ENCODE data around the gene SAMD3.
A peak's percentile ranks its signal among the peaks of the same experiment; 100 is the strongest.
"Not testable (repeated sequence)": the region's sequence is repeated elsewhere in the genome, so short reads cannot be mapped to it uniquely, and the experiment has no call there.

Gene SAMD3, protein sequence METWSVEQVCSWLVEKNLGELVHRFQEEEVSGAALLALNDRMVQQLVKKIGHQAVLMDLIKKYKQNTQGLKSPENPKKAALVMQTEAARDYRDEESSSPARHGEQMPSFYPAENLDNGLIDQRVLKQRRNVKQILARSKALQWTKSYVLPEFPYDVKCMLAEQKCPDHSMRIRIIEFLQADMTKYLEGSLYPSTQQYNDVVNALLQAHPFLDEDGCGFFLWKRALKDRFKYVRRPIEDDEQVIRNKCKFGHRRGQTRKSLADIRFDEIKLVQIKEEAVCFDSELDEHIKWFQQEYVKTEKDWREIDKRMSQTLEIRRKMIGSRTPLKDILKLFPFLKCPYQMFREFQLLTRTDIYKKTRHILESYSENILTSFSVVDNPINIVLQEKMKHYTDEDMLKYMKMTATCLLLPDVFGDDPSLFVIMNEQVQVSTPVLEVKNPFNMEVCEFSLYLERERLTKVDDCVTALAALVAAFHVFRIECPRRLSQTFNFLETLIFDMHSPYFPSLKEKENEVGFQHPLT

DNA sequence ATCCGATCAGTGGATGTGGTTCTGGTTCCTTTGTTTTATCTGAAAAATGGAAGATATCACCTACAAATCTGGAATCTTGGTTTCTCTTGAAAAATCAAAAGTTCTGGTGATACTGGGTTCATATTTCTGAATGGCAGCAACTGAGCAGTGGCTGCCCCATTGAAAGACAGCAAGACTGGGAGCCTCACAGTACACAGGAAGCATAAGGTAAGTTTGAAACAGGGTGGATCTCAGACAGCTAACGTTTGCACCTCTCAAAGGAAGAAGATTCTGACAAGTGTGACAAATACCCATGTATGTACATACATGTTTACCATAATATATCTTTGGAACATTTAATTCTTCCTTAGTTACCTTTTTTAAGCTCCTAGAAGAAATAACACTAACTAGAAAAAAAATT, at the start of gene SAMD3:
TSS of gene SAMD3 (minus strand) at position 177 of the 400 bp plus-strand sequence. CDS start 7,678 bp downstream, outside the sequence.
- DNase-seq (ENCODE audit: low read depth), result no peak

DNA sequence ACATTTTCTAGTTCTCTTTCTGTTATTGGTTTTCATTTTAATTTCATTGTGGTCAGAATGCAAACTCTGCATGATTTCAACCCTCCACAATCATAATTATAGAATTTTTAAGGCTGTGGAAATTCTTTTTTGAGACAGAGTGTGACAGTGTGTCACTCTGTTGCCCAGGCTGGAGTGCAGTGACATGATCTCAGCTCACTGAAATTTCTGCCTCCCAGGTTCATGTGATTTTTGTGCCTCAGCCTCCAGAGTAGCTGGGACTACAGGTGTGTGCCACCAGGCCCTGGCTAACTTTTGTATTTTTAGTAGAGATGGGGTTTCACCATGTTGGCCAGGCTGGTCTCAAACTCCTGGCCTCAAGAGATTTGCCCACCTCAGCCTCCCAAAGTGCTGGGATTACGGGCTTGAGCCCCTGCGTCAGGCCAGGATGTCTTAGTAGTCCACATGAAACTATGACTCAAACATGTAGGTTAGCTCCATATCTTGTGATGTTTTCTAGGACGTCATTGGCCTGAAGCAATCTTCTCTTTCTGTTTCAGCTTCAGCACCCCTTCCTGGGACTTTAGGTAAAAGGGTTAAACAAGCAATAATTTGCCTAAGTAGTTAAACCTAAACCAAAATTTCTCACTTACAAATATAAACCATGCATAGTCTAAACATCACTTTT, 47.4 kb upstream of the SAMD3 start:
- no peak for DNase-seq (ENCODE audit: low read depth)

DNA sequence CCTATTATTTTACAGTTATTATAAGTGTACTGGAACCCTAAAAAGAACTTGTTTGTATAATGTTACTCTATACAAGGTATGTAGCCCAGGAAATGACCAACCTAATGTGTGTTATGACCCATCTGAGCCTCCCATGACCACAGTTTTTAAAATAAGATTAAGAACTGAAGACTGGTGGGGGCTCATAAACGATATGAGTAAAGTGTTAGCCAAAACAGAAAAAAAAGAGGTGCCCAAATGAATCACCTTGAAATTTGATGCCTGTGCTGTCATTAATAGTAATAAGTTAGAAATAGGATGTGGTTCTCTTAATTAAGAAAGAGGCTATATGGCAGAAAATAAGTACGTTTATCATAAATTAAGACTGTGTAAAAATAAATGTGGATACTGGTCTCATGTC, 42.8 kb upstream of the SAMD3 start:
- not testable (repeated sequence) for DNase-seq (ENCODE audit: low read depth)

DNA sequence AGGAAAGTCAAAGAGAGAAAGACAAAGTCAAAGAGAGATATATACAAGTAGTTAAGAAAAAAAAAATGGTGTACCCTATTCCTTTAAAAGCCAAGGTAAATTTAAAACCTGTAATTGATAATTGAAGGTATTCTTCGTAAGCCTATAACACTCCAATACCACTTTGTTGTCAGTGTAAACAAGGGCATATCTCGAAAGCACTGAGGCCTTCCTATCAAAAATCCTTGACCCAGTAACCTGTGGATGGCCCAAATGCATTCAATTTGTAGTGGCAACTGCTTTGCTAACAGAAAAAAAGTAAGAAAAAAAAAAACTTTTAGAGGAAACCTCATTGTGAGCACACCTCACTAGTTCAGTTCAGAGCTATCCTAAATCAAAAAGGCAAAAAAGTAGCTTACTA, 39.3 kb upstream of the SAMD3 start:
- no peak for DNase-seq (ENCODE audit: low read depth)

DNA sequence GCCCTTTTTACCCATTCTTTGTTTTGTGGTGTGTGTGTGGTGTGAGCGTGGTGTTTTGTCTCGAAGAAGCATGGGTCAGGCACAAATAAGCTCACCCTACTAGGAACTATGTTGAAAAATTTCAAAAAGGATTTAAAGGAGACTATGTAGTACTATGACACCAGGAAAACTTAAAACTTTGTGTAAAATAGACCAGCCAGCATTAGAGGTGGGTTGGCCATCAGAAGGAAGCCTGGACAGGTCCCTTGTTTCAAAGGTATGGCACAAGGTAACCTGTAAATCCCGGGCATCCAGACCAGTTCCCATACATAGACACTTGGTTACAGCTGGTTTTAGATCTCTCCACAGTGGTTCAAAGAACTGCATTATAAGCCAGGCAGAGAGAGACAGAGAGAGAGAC, 38.8 kb upstream of the SAMD3 start:
- DNase-seq (ENCODE audit: low read depth), result not testable (repeated sequence)

DNA sequence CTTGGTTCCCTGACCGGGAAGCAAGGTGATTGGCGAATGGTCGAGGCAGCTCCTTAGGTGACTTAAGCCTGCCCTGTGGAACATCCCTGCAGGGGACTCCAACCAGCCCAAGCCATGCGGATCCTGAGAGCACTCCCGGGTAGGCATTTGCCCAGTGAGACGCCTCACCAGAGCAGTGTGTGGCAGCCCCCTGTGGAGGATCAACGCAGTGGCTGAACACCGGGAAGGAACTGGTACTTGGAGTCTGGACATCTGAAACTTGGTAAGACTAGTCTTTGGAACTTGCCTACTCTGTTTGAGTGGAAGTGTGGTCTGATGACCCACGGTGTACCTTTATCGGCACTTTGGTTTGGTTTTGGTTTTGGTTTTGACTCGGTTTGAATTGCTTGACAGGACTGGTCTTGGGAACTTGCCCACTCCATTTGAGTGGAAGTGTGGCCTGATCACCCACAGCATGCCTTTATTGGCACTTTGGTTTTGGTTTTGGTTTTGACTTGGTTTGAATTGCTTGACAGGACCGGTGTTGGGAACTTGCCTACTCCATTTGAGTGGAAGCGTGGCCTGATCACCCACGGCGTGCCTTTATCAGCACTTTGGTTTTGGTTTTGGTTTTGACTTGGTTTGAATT, 38.0 kb upstream of the SAMD3 start:
- not testable (repeated sequence) for DNase-seq (ENCODE audit: low read depth)

DNA sequence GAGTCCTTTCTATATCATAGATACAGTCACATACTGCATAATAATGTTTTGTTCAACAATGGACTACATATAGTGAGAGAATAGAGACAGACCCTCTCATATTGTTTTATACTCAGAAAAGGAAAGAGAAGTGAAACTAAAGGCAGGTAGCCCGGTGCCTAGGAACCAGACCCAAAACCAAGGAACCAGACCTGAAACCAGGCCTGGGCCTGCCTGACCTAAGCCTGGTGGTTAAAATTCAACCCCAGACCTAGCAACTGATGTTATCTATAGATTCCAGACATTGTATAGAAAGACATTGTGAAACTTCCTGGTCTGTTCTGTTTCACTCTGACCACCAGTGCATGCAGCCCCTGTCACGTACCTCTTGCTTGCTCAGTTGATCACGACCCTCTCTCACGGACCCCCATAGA, 37.3 kb upstream of the SAMD3 start:
- not testable (repeated sequence) for DNase-seq (ENCODE audit: low read depth)

DNA sequence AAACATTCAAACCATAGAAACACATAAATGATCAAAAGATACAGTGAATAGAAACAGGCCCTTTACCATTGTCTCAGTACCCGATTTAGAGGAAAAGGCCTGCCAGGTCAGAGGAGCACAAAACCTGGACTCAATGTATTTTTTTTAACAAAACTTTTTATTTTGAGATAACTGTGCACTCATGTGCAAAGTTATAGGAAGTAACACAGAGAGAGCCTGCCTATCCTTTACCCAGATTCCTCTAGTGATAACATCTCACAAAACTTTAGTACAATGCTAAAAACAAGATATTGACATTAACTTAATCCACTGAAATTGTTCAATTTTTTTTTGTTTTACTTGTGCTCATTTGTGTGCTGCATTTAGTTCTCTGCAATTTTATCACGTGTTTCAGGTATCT, 36.8 kb upstream of the SAMD3 start:
- DNase-seq (ENCODE audit: low read depth), result no peak

DNA sequence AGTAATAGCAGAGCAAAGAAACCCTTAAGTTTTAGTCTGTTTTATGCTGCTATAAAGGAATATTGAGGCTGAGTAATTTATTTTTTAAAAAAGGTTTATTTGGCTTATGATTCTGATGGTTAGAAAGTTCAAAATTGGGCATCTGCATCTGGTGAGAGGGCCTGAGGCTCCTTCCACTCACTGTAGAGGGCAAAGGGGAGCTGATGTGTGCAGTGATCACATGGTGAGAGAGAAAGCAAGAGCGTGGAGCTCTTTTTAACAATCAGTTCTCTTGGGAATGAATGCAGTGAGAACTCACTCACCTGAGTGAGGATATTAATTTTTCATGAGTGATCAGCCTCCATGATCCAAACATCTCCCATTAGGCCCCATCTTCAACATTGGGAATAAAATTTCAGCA, 36.4 kb upstream of the SAMD3 start:
- DNase-seq (ENCODE audit: low read depth), result no peak

DNA sequence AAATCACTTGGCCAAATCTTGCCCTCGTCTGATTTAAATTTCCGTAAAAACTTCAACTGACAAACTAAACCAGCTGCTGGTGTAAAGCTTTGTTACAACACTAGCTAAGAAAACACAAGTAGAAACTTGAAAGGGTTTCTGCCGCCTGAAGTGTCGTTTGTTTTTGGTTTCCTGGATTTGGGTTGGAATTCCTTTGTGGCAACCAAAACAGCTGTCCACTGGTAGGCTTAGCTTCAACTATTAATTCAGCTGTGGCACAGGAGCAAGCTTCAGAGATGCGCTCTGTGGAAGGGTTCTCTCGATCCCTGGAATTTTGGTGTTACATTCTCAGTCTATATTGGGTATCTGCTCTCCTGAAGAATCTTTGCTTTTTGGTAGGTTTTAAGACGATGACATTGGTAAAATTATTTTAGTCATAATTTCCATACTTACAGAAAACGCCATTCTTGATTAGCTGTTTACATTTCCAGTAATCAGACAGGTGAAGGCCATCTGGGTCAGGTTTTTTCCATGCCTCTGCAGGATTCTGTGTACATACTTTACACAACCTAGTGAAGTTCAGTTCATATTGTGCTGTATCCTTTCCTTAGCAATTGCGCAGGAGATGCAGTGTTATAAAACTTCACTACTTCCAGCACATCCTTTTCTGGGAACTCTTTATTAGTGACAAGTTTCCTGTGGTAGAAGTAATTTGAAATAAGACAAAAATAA, 29.9 kb upstream of the SAMD3 start:
- no peak for DNase-seq (ENCODE audit: low read depth)

DNA sequence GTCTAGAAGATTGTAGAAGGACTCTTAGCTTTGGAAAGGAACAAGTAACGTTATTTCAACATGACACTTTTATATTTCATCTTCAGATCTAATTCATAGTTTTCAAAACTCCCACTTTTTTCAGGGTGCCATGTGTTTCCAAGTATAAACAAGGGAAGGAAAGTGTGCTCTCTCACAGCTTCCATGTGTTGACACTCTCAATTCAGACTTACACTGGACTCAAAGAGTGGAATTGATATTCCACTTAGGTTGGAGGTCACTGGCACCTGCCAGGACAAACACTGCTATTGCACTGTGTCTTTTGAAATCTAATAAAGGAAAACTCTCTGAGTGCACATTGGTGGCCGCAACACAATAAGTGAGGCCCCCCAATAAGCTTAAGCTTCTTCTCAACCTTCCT, 22.5 kb upstream of the SAMD3 start:
- DNase-seq (ENCODE audit: low read depth), result no peak

DNA sequence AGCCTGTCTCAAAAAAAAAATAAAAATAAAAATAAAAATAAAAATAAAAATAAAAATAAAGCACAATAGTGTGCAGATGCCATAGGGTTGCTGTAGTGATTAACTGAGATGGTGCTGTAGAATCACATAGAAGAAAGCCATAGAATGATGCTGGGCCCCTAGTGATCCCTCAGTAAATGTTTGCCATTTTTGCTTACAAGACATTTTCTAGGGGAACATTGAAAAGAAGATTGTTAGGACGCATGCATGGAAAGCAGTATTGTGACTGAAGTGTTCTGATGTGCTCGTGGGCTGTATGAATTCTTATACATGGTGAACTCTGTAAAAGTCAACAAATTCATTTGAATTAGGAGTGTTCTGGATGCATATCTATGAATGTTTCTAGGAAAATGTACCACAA, 22.0 kb upstream of the SAMD3 start:
- no peak for DNase-seq (ENCODE audit: low read depth)

DNA sequence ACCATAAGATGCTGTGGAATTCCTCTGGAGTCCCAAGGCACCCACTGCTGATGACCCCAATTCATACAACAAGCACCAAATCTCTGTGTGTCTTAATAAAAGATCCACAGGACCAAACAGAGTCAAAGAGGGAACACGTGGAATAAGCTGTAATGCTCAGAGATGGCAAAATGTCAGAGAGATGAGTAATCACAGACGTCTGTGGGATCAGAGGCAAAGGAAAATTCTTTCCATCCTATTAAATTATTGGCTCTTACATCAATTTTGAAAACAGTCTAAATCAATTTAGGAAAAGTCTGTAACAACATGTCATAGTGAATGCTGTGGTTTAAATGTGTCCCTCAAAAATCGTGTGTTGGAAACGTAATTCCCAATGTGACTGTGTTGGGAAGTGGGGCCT, 17.5 kb upstream of the SAMD3 start:
- no peak for DNase-seq (ENCODE audit: low read depth)

DNA sequence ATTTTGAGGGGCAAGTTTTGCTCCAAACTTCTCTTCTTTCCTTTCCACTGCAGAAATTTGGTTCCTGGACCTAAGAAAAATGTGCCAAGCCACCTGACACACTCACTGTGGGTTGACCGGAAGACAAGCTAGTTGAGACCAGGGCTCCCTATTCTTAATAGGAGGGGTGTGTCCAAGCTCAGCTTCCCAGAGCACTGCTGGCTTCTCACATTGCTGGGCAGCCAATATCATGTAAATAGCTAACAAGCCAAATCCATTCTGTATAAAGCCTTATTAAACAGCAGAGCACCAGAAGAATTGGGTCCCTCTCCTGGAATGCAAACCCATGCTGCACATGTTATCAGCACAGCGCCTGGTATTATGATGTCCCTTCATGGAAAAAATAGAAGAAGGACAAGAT, 17.0 kb upstream of the SAMD3 start:
- no peak for DNase-seq (ENCODE audit: low read depth)

DNA sequence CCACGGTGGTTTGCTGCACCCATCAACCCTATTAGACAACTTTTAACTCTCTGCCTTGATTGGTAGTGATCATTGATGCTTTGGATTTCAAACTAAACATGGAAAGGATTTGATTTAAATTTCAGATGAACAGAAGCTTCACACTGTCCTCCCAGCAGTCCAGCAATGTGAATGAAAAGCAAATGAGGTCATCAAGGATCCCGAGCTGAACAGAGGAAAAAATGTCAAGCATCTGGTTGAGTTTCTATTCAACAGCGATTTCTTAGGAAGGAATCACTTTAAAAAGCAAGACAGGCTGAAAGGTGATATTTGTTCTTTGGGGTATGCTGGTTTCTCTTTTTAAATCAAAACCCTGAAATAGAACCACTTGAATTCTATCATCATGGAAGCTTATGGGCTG, 10.6 kb upstream of the SAMD3 start:
- no peak for DNase-seq (ENCODE audit: low read depth)

DNA sequence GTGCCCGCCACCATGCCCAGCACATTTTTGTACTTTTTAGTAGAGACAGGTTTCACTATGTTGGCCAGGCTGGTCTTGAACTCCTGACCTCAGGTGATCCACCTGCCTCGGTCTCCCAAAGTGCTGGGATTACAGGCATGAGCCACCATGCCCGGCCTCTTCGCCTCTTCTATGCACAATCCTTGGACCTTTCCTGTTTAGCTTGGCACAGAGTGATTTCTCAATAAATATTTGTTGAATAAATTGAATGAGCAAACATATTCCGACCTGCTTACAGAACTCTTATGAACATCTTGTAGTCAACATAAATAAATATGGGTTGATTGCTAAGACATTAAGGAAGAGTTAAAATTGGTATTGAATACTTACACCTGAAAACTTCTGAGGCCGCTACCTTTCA, 7.8 kb upstream of the SAMD3 start:
- DNase-seq (ENCODE audit: low read depth), result not testable (repeated sequence)

DNA sequence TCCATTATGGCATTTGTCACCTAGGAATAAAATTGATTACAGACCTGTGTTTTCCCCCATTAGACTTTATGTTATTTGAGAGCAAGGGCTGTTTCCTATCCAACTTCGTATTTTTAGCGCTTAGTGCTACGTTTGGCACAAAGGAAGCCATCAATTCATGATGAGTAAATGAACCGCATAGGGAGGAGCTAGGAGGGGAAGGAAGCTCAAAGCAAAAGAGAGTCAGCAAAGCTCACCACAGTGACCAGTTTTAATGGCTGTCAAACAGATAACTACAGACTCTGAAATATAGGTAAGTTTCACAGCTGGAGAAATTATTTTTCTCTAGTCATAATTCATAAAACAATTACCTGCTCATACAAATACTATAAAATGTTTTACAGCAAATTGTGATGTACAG, 6.9 kb upstream of the SAMD3 start:
- no peak for DNase-seq (ENCODE audit: low read depth)

DNA sequence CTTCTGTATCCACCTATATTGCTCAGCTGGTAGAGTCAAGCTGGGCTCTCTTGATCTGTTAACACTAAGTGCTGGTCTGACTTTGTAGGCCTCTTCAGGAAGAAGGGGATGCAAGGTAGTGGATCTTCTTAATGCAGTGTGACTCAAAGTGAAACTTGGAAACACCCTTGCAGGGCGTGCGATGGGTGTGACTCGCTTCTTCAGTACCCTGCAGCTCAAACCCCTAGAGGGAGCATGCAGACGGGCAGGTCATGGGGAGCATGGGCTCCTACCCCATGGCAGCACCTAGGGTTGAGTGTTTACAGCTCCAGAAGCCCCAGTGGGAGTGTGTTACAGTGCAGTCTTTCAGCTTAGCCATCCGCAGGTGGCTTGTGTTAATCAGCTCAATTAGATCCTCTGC, 757 bp upstream of the SAMD3 start:
- peak; percentile 13 for DNase-seq (ENCODE audit: low read depth)

DNA sequence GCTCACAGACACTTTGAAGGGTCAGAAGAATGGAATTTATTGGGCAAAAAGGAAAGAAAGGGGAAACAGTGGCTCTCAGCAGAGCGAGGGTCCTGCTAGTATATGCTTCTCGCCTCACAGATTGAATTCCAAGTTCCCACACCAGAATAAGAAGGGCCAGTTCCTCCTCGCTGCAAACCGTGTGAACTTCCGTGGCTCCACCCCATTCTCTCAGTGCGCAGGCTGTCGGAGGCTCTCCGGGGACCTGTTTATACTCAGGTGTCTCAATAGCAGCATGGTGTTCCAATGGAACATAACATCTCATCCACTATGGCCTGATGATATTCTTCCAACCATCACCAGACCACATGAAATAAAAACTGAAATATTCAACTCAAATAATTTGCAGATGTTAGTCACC, 4.6 kb downstream of the SAMD3 start:
- DNase-seq (ENCODE audit: low read depth), result no peak

DNA sequence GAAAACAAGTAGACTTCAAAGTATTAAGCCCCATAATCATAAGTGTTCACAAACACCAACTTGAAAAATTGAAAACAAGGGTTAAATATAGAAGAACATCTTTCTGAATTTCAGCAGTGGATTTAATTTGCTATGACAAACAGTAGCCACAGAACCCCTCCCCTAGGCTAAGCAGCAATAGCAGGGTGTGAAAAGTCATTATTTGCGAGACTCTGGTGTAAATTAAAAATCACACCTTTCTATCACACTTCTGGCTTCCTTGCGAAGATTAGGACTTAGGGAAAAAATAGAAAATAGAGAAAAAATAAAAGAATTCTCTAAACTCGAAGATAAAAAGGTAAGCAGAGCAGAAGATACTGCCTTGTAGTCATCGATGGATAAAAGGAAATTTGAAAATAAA, 6.1 kb downstream of the SAMD3 start:
- no peak for DNase-seq (ENCODE audit: low read depth)

DNA sequence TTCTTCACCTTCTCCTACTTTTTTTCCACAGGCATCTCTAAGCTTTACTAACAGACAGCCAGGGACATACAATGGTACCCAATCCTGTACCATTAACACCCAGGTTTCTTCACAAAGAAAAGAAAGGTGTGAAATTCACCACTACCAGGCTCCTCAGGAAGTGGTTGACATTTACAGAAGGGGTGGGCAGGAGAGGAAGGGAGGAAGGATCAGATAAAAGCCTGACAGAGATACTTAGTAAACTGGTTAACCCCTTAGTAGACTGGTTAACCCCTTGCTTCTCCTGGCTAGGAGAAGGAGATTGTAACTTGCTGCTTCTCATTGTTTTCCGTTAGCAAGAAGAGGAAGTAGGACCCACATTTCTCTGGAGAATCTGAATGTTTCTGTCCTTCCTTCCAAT, 7.2 kb downstream of the SAMD3 start:
- DNase-seq (ENCODE audit: low read depth), result no peak

DNA sequence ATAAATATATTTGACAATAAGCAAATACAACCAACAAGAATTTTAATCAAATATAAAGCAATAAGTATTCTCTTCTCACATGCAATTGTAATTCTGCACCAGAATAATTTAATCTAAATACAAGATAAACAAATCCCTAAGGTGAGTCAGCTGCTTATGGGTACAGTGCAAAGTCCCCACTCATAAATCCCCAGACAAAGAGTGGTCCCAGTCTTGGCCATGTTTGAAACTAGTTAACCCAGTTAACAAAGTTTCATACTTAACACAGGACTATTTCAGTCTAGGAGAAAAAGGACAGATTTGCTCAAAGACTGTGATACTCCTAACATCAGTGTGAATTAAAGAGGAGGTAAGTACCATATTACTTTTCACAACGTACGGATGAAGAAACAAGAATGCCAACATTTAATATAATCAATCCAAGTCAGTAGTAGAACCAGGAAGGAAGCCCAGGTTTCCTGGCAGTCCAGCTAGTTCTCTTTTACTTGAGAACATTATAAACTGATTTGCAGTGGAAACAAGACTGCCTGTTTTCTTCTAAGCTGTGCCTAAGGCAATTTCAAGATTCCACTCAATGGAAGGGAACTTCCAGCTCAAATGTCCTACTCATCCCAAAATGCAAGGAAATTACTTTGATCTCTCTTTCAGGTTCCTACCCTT, 10.4 kb downstream of the SAMD3 start:
- no peak for DNase-seq (ENCODE audit: low read depth)

Data from stimulated activated CD8-positive, alpha-beta memory T cell treated with anti-CD3 and anti-CD28 coated beads, Interleukin-15, amount 100 ng/mL, for 24 hours (primary cell).